ENCODE results near the gene MCTP1.

Gene MCTP1

DNA sequence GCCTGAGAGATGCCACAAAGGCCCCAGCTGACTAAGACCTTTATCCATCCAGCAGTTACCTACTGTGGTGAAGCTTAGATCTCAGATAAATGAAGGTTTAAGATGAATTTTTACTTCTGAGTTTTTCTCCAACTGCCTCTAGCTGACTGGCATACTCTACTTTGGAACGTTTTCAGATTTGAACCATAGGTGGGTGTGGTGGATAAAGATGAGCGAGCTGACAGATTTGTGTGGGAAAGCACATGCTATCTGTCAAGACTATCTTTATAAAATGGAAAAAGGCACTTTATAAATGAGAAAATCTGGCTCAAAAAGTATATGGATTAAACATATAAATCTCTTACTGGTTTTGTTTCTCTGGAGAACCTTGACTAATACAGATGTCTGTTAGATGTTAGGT is 160.8 kb downstream of the MCTP1 start:
- Histone ChIP-seq H3F3A (ENCODE audit: low read depth) (no peaks in the 10 kb centered on the region), H3K9ac (ENCODE audit: low read depth, low read length, poor library complexity, severe bottlenecking) (no peak overlapping the region), H3K4me1 (ENCODE audit: insufficient read depth, low read length, poor library complexity, severe bottlenecking) (no peaks in the 10 kb centered on the region), H4K20me1 (ENCODE audit: insufficient read depth, low read length, poor library complexity, severe bottlenecking) (no peaks in the 10 kb centered on the region), H3K27me3 (ENCODE audit: insufficient read depth, low read length, poor library complexity, severe bottlenecking) (no peaks in the 10 kb centered on the region), H2AFZ (ENCODE audit: low read length) (no peak overlapping the region), H3K9me2 (replicated peaks; ENCODE audit: low read depth, low read length) (no peaks in the 10 kb centered on the region), H3K9me3 (ENCODE audit: insufficient read depth, low read depth, low read length) (no peaks in the 10 kb centered on the region), H3K36me3 (ENCODE audit: insufficient read depth, low read length) (no peaks in the 10 kb centered on the region), H3K4me3 (ENCODE audit: low read length, poor library complexity, severe bottlenecking) (no peak overlapping the region), H3K79me2 (ENCODE audit: insufficient read depth, low read length) (no peaks in the 10 kb centered on the region), H3K4me2 (ENCODE audit: low read depth, low read length, poor library complexity, severe bottlenecking) (no peak overlapping the region)
- no peak for TF ChIP-seq EZH2phosphoT487 (IDR thresholded peaks at IDR 0.05; ENCODE audit: borderline replicate concordance)
- TF ChIP-seq, protein P1, sequence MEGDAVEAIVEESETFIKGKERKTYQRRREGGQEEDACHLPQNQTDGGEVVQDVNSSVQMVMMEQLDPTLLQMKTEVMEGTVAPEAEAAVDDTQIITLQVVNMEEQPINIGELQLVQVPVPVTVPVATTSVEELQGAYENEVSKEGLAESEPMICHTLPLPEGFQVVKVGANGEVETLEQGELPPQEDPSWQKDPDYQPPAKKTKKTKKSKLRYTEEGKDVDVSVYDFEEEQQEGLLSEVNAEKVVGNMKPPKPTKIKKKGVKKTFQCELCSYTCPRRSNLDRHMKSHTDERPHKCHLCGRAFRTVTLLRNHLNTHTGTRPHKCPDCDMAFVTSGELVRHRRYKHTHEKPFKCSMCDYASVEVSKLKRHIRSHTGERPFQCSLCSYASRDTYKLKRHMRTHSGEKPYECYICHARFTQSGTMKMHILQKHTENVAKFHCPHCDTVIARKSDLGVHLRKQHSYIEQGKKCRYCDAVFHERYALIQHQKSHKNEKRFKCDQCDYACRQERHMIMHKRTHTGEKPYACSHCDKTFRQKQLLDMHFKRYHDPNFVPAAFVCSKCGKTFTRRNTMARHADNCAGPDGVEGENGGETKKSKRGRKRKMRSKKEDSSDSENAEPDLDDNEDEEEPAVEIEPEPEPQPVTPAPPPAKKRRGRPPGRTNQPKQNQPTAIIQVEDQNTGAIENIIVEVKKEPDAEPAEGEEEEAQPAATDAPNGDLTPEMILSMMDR (conservative IDR thresholded peaks at IDR 0.05; ENCODE audit: low read length), result no peak

- H3K9me3 ChIP-seq (ENCODE audit: insufficient read depth, low read depth, low read length), result no peaks in the 10 kb centered on the region
- no peaks in the 10 kb centered on the region for H3K27me3 ChIP-seq (ENCODE audit: insufficient read depth, low read length, poor library complexity, severe bottlenecking)
- H3K9me2 ChIP-seq (replicated peaks; ENCODE audit: low read depth, low read length), result no peaks in the 10 kb centered on the region
- peaks cover 6% of the 10 kb centered on the region for H3K4me1 ChIP-seq (ENCODE audit: insufficient read depth, low read length, poor library complexity, severe bottlenecking)
- H4K20me1 ChIP-seq (ENCODE audit: insufficient read depth, low read length, poor library complexity, severe bottlenecking), result no peaks in the 10 kb centered on the region
- TF ChIP-seq EZH2phosphoT487 (IDR thresholded peaks at IDR 0.05; ENCODE audit: borderline replicate concordance), result no peak
- TF ChIP-seq, protein P1 (conservative IDR thresholded peaks at IDR 0.05; ENCODE audit: low read length), result no peak
- no peak overlapping the region for H3K4me2 ChIP-seq (ENCODE audit: low read depth, low read length, poor library complexity, severe bottlenecking)
- no peaks in the 10 kb centered on the region for H3K36me3 ChIP-seq (ENCODE audit: insufficient read depth, low read length)
- H3K4me3 ChIP-seq (ENCODE audit: low read length, poor library complexity, severe bottlenecking), result no peak overlapping the region
- no peaks in the 10 kb centered on the region for H3K79me2 ChIP-seq (ENCODE audit: insufficient read depth, low read length)
- no peak overlapping the region for H3K9ac ChIP-seq (ENCODE audit: low read depth, low read length, poor library complexity, severe bottlenecking)
- no peak overlapping the region for H2AFZ ChIP-seq (ENCODE audit: low read length)
- H3F3A ChIP-seq (ENCODE audit: low read depth), result no peaks in the 10 kb centered on the region
Observed at GRCh38 chr5:95114902-95115301, 170.0 kb downstream of the MCTP1 start.

- Histone ChIP-seq H2AFZ (ENCODE audit: low read length) (no peak overlapping the region), H3K4me1 (ENCODE audit: insufficient read depth, low read length, poor library complexity, severe bottlenecking) (peaks cover 8% of the 10 kb centered on the region), H4K20me1 (ENCODE audit: insufficient read depth, low read length, poor library complexity, severe bottlenecking) (no peaks in the 10 kb centered on the region), H3K9ac (ENCODE audit: low read depth, low read length, poor library complexity, severe bottlenecking) (no peak overlapping the region), H3K9me3 (ENCODE audit: insufficient read depth, low read depth, low read length) (no peaks in the 10 kb centered on the region), H3K4me3 (ENCODE audit: low read length, poor library complexity, severe bottlenecking) (no peak overlapping the region), H3F3A (ENCODE audit: low read depth) (no peaks in the 10 kb centered on the region), H3K4me2 (ENCODE audit: low read depth, low read length, poor library complexity, severe bottlenecking) (no peak overlapping the region), H3K79me2 (ENCODE audit: insufficient read depth, low read length) (no peaks in the 10 kb centered on the region), H3K9me2 (replicated peaks; ENCODE audit: low read depth, low read length) (no peaks in the 10 kb centered on the region), H3K27me3 (ENCODE audit: insufficient read depth, low read length, poor library complexity, severe bottlenecking) (no peaks in the 10 kb centered on the region), H3K36me3 (ENCODE audit: insufficient read depth, low read length) (no peaks in the 10 kb centered on the region)
- no peak for TF ChIP-seq EZH2phosphoT487 (IDR thresholded peaks at IDR 0.05; ENCODE audit: borderline replicate concordance)
- TF ChIP-seq, protein P1 (conservative IDR thresholded peaks at IDR 0.05; ENCODE audit: low read length), result no peak
Observed at GRCh38 chr5:95114305-95114704, 170.6 kb downstream of the MCTP1 start.
